NCI-H2081 treated with DMSO at 0.1 percent for 48 hours (cell line): Measurements from ENCODE around the gene LYSMD4.
A peak's percentile ranks its signal among the peaks of the same experiment; 100 is the strongest.
"Not testable (repeated sequence)": the region's sequence is repeated elsewhere in the genome, so short reads cannot be mapped to it uniquely, and the experiment has no call there.

Experiments
- DNase-seq: peaks from one replicate; lab custom pipeline; 2025; lab: John Stamatoyannopoulos, UW

LYSMD4 gene

DNA sequence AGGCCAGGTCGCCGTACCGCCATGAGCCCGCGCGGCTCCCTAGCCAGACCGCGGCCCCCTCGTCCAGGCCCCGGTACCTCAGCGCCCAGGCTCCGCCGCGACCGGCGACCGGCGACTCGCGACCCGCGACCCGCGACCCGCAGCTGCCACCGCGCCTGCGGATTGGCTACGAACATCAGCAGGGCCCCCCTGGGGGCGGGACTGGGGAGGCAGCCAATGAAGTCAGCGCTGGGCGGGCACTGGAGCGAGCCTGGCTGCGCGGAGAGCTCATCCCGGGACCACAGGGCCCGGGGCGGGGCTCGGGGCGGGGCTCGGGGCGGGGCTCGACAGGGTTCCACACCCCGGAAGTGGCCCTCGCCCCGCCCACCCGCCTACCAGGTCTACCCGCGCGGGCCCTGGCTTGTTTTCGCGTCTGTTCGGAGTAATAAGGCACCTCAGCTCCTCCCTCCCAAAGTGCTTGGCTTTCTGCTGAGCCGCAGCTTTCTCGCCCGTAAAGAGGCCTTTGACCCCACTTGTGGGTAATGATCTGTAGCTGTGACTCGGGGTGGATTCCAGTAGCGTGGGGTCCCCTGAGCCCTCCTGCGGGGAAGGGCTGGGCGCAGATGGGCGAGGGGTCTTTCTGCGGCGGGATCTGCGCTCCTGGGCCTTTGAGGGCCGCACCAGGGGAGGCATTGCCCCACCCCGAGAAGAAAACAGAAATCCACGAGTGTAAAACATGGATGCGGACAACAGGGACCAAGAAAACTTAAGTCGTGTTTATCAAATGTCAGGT is at the start of gene LYSMD4:
TSS of gene LYSMD4 (minus strand) at position 170 of the 772 bp plus-strand sequence. CDS start 1,438 bp downstream, outside the sequence.
- DNase-seq: peak; percentile 62

DNA sequence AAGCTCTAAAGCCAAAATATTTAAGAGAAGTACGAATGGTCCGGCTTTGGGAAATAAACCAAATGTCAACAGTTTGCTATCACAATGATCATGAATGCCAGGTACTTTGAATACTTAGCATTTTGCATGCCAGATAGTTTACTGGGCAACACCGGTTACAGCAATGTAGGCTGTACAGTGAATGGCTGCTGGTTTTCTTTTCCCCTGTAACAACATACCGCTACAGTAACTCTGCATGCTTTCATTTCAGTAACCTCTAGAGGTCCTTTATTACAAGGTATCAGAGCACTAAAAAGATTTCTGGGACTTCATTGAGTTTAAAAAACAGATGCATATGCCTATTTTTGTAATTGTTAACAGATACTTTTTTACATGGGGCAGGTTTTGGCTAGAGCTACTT is 48.8 kb upstream of the LYSMD4 start:
- not testable (repeated sequence) for DNase-seq

DNA sequence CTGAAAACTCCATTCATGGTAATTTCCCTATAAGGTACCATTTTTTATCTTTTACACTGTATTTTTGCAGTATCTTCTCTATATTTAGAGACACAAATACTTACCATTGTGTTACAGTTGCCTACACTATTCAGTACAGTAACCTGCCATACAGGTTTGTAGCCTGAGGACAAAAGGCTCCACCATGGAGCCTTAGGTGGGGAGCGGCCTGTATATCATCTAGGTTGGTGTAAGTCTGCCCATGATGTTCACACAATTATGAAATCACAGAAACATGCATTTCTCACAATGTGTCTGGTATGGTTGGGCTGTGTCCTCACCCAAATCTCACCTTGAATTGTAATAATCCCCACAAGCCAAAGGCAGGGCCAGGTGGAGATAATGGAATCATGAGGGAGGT is 43.9 kb upstream of the LYSMD4 start:
- DNase-seq: no peak

DNA sequence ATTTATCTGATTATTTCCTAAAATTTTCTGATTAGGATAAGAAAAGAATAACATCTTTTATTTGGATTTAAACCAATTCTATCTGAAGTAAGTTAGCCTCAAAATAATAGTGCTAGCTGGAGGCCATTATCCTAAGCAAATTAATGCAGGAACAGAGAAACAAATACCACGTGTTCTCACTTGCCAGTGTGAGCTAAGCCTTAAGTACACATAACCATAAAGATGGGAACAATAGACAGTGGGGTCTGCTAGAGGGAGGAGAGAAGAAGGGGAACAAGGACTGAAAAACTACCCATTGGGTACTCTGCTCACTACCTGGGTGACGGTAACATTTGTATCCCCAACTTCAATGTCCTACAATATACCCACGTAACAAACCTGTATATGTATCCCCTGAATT is 31.3 kb upstream of the LYSMD4 start:
- no peak for DNase-seq

DNA sequence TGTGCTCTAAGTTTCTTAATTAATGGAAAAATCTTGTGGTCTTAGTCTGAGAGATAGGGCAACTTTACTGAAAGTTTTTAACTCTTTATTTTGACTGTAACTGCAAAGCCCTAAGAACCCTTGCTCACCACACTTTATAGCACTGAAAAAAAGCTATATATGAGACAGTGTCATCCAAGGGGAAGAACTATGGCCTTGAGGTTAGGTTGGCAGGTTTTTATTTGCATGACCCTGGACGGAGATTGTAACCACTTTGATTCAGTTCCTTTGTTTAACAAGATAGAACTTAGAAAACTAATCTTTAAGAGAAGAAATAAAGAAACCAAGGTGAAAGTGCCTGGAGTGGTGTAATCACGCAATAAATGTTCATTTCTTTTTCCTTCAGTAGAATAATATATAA is 30.6 kb upstream of the LYSMD4 start:
- no peak for DNase-seq

DNA sequence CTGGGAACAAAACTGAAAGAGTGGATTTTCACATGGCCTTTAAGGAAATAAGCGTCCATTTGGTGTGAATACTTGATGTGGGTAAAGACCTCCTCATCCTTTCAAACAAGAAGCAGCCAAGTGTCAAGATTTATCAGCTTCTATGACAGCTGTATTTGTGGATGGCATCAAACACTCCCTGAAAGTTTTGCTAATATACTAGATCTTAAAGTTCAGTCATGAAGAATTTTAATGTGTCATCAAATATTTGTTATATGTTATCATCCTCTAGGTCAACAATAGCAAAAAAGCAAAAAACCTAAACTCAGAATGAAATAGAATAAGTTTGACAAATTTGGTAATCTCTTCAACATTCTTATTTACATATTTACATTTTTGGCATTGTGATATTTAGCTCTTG is 29.1 kb upstream of the LYSMD4 start:
- DNase-seq: no peak

DNA sequence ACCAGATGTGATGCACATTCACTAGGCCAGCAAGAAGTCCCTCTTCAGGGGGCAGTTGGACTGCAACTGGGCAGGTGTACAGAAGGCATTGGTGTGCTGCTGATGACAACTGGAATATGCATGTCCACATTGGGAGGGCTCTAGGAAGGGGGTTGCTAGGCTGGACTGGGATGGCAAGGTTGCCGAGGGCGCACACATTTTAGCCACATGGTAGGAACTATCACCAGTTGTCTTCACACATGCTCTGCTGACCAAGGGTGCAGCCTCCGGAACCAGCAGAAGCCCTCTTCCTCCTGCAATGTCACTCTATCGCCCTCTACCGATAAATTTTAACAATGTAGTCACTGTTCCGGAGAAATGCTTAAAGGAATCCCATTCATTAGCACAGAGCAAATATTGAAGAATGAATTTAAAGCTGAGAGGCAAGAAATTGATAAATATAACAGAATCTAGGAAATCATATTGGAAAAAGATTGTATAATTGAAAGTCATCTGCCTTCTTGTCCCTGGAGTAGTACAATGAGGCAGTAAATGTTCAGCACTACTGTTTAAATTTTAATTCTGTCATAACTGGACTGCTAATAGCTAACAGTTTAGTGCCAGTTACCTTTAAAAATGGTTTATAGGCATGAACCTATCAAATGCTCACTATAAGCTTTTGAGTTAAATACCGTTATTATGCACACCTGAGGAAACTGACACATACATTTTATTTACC is 22.6 kb upstream of the LYSMD4 start:
- DNase-seq: peak; percentile 26

DNA sequence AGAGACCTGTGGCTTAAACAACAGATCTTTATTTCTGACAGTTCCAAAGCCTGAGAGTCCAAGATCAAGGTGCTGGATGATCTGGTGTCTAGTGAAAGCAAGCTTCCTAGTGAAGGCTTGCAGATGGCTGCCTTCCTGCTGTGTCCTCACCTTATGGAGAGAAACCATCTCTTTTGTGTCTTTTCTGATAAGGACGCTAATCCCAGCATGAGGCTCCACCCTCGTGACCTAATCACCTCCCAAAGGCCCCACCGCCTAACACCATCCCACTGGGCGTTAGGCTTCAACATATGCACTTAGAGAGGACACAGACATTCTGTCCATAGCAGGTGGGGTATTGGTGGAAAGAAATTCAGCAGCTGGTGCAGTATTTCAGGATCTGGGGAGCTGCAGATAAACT is 19.8 kb upstream of the LYSMD4 start:
- DNase-seq: no peak

DNA sequence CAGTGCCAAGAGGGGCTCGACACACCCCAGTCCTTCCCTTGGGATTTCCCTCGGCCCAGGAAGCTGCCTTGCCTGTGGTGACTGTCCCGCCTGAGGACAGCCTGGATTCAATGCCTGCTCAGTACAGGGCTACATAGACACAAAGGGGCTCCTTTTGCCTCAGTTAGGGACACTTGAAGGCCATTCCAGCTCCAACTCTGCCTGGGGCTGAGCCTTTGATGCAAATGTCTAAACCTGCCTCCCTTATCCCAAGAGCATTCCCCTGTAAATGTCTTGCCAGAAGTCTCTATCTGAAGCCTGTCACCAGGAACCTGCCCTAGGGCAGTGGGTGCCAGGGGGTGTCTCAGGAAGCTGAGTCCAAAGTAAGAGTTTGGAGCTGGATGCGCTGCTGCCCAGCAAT is 19.3 kb upstream of the LYSMD4 start:
- no peak for DNase-seq

DNA sequence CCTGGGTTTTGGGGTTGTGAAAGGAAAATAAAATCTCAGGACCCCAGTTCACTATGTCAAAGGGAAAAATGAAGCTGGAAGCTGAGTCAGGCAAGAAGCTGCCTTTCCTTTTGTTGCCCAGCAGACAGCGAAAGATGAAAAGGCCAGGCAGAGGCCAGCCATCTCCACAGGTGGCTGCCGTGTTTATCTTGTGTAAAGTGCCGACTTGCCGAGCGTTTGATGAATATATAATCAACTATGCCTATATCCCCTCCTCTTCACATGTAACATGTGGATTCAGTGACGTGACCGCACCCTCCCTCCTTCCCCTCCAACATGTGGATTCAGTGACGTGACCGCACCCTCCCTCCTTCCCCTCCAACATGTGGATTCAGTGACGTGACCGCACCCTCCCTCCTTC is 17.1 kb upstream of the LYSMD4 start:
- DNase-seq: not testable (repeated sequence)

DNA sequence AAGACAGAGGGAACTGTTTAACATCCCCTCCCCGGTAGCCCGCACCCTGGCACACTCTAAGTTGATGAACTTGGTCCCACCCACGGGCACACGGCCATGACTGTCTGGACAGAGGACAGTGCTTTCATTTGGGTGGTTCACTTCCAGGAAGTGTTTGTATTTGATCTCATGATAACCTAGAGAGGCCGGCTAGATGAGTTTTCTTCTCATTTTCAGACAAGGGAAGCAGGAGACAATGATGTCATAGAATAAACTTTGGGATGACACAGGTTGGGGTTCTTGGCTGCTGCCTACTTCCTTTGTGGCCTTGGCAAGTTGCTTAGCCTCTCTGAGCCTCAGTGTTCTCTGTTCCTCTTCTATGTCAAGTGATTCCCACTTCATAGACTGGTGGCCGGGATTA is 16.1 kb upstream of the LYSMD4 start:
- DNase-seq: no peak

DNA sequence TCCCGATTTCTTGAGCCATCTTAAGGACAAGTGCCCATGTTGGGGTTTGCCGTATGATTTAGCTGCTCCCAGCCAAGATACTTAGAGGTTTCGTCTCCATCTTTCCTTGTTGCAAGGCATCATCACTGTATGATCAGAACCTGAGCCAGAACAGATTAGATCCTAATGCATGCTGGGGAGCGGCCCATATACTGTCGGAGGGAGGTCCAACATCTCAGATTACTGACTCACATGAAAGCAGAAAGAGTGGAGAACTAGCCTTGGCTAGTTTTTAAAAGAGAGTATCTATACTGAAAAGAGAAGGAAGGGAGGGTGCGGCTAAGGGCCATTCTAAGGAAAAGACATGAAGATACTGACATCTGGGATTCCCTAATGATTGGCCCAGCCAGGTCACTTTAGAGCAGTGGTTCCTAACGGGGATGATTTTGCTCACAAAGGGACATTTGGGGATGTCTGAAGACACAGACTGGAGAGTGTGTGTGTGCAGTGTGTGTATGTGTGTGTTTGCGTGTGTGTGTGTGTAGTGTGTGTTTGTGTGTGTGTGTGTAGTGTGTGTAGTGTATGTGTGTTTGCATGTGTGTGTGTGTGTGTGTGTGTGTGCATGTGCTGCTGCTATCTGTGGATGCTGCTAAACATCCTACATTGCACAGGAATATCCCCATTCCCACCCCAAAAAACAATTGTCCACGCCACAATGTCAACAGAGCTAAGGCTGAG is 12.3 kb upstream of the LYSMD4 start:
- DNase-seq: no peak

DNA sequence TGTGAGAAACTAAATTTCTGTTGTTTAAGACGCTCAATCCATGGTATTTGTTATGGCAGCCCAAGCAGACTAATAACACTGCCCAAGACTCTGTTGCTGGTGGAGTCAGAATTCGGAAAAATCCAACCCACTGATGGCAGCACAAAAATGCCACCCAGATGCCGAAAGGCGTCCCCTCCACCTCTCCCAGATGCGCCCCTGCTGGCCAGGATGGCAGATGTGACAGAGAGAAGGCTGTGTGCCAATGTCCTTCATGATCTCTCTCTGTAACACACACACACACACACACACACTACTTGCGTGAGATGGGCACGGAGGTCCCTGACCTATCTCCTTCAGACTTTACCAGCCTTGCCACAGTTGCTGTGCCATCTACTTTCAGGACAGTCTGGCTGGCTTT is 10.9 kb upstream of the LYSMD4 start:
- no peak for DNase-seq

DNA sequence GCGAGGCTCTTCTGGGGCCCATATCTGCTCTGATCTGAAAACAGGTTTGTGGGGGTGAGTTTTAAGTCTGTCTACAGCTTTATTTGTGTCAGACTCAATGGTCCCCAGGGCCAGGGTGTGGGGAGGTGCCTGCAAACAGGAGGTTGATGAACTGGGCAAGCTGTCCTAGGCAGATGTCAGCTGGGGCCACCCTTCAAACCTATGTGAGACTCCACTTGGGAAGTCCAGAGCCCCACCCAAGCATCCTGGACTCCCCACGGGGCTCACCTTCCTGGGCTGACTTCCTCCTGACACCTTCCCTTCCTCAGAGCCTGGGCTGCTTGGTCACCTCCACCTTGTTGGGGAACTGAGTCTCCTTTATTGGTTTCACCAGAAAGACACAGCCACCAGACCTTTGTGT is 8.6 kb upstream of the LYSMD4 start:
- DNase-seq: no peak

DNA sequence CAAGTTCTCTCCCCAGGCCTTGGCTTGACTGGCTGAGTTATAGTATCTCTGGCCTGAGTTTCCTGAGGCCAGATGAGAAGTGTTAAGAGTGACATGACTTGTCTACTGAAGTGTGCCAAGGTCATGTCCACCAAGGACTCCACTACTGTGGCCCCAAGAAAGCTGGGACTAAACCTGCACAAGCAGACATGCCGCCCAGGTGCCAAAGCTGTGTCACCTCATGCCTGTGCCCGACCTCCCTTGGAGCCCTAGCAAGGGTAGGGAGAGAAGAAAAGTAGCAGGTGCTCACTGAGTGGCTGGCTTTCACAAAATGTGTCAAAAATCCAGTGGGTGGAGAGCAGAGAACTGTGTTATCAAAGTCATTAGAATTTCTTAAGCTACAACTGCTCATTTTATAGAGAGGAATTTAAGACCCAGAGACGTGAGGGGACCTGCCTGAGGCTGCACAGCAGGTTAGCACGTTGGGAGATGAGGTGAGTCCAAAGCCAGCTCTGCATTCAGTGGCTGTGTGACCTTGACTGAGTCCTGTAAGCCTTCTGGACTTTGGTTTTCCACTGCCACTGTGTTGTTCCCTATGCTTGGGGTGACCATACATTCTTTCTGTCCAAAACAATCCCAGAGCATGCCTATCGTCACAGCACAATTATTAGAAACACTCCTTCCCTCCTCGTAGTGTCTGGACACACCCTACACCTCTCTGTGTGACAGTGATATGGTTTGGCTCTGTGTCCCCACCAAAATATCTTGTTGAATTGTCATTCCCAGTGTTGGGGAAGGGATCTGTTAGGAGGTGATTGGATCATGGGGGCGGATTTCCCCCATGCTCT is 5.0 kb upstream of the LYSMD4 start:
- DNase-seq: no peak

DNA sequence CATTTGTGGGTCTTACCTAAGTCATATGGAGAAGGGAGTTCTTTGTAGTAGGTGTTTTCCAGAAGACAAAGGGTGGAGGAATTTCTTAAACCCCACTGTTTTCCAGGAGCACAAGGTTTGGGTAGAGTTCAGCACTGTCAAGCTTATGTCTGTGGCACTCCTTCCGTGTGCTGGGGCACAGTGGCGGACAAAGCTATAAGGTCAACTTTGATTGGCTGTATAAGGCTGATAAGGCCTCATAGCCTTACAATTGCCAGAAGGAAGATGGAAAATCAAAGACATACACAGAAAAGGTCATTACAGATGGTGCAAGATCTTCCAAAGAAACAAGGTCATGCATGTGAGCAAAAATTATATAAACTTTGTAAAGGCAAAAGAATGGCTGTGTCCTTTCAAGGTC is 3.5 kb upstream of the LYSMD4 start:
- no peak for DNase-seq

DNA sequence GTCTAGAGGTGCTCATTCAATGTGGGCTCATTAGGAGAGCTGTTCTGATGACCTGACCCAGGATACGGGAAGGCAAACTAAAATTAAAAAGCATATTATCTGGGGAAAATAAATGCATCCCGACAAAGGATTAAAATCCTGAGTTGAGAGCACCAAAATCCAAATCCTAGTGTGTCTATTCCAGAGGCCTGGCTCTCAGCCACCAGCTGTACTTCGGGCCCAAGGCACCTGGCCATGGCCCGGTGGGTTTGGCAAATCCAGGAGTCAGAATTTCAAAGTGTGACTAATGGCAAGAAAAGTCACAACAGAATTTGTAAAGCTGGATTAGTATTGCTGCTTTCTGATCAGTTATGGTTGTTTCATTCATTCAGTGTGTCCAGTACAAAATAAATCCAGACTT is 2.6 kb upstream of the LYSMD4 start:
- no peak for DNase-seq

DNA sequence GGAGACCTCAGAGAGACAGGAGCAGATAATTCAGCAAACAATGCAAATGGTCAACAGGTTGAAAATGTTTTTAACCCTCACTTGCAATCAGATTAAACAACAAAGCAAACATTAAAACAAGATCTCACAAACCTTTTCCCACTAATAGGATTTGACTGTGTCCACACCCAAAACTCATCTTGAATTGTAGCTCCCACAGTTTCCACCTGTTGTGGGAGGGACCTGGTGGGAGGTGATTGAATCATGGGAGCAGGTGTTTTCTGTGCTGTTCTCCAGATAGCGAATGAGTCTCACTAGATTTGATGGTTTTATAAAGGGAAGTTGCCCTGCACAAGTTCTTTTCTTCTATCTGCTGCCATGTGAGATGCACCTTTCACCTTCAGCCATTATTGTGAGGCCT is 1.3 kb upstream of the LYSMD4 start:
- no peak for DNase-seq

DNA sequence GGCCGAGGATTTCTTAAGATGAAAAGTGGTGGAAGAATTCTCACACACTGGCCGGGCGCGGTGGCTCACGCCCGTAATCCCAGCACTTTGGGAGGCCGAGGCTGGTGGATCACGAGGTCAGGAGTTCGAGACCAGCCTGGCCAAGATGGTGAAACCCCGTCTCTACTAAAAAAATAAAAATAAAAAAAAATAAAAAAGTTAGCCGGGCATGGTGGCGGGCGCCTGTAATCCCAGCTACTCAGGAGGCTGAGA is 729 bp upstream of the LYSMD4 start:
- not testable (repeated sequence) for DNase-seq

DNA sequence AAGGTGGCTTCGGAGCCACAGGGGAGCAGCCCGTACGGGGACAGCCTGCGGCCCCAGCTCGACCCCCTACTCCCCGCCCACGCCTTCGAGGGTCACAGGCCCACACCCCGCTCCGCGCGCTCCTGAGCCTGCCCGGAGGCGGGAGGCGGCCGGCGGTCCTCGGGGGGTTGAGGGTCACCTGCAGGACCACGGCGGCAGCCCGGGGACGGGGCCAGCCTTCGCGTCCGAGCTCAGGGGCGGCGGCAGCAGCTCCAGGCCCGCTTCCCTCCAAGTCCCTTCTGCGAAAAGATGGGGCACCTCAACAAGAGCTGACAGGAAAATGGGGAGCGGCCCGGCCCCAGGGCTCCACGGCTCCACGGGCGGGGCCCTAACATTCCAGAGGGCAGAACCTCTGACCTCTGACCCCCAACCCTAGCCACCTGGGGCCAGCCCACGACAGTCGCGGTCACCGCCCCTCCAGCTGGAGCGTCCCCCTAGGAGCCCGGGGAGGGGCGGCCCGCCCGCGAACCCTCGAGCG is 428 bp downstream of the LYSMD4 start:
- DNase-seq: no peak

DNA sequence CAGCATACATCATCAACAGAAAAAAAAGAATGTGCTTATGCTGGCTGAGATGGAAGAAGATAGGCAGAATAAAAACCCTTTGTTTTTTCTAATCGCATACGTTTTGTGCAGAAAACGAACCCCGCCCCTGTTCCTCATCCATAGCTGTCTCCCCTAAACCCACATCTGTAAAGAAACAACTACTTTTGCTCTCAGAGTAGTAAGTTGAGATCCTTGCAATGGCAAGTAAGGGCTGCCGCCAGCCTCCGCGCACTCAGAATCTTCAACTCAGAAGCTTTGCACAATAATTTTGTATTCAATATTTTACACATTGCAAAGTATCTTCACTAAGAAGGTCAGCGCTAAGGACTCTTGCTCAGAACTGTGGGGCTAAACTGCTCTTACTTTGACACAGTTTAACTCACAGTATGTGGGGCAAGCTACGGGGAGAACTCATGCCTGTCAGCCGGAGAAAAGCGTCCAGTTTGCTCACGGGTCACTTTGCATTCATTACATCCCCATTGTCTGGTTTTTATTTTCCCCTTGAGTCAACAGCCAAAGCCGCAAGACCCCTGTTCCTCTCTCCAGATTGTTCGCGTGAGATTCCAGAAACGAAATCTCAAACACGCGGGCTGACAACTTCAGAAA is 1.0 kb downstream of the LYSMD4 start:
- DNase-seq: no peak
